ENCODE measurements around the gene SRXN1.

Gene SRXN1

DNA sequence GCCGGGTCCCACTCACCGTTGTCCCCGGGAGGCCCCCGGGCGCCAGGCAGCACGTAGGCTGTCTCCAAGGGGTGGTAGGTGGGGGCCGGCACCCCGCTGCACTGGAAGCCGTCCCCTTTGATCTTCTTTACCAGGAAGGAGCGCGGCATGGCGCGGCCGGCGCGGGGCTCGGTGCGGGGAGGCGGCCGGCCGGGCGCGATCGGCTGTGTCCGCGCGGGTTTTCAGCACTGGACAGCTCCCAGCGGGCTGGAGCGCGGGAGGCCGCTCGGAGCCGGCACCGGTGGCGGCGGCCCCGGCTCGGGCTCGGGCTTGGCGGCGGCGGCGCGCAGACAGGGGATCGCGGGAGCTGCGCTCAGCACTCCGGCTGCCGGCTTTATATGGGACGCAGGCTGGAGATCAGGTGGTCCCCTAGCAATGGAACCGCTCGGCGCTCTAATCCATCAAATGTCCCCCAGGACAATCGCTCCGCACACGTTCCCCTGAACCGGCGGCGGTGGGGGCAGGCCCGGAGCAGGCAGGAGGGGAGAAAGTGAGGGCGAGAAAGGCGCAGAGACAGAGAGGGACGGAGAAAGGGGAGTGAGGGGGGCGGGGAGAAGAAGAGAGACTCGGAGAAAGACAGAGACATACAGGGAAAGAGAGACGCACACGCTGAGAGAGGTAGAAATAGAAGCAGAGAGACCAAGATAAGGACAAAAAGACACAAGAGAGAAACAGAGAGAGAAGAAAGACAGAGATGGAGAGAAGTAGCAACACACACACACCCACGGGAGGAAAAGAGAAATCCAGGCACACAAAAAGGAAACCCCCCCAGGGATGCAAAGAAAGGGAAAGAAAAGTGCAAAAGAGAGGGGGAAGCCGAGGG lies 22.7 kb upstream of the SRXN1 start, which contains the start of gene SCRT2 (continued):
- TF ChIP-seq, protein P1, sequence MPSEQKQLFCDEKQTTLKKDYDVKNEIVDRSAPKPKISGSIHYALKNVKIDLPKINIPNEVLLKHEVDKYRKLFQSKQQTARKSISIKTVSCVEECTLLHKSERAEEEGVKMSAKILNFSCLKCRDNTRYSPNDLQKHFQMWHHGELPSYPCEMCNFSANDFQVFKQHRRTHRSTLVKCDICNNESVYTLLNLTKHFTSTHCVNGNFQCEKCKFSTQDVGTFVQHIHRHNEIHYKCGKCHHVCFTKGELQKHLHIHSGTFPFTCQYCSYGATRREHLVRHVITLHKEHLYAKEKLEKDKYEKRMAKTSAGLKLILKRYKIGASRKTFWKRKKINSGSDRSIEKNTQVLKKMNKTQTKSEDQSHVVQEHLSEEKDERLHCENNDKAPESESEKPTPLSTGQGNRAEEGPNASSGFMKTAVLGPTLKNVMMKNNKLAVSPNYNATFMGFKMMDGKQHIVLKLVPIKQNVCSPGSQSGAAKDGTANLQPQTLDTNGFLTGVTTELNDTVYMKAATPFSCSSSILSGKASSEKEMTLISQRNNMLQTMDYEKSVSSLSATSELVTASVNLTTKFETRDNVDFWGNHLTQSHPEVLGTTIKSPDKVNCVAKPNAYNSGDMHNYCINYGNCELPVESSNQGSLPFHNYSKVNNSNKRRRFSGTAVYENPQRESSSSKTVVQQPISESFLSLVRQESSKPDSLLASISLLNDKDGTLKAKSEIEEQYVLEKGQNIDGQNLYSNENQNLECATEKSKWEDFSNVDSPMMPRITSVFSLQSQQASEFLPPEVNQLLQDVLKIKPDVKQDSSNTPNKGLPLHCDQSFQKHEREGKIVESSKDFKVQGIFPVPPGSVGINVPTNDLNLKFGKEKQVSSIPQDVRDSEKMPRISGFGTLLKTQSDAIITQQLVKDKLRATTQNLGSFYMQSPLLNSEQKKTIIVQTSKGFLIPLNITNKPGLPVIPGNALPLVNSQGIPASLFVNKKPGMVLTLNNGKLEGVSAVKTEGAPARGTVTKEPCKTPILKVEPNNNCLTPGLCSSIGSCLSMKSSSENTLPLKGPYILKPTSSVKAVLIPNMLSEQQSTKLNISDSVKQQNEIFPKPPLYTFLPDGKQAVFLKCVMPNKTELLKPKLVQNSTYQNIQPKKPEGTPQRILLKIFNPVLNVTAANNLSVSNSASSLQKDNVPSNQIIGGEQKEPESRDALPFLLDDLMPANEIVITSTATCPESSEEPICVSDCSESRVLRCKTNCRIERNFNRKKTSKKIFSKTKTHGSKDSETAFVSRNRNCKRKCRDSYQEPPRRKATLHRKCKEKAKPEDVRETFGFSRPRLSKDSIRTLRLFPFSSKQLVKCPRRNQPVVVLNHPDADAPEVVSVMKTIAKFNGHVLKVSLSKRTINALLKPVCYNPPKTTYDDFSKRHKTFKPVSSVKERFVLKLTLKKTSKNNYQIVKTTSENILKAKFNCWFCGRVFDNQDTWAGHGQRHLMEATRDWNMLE (tag by site-specific recombination; conservative IDR thresholded peaks at IDR 0.05; ENCODE audit: low read depth), result no peak
- TF ChIP-seq ZNF391 (tag by site-specific recombination; IDR thresholded peaks at IDR 0.05; ENCODE audit: borderline replicate concordance, low read depth) (no peak), ZNF558 (tag by site-specific recombination; IDR thresholded peaks at IDR 0.05) (no peak), SP2 (tag by site-specific recombination; IDR thresholded peaks at IDR 0.05) (no peak), ZNF274 (IDR thresholded peaks at IDR 0.05; ENCODE audit: low read length) (no peak), ZNF274 (tag by site-specific recombination; IDR thresholded peaks at IDR 0.05; ENCODE audit: borderline replicate concordance) (no peak), ZNF211 (tag by site-specific recombination; IDR thresholded peaks at IDR 0.05; ENCODE audit: low read depth) (no peak), ZNF843 (tag by site-specific recombination; IDR thresholded peaks at IDR 0.05) (no peak), ZNF37A (tag by site-specific recombination; IDR thresholded peaks at IDR 0.05) (no peak), ZNF146 (tag by site-specific recombination; IDR thresholded peaks at IDR 0.05) (no peak), ZNF114 (tag by site-specific recombination; IDR thresholded peaks at IDR 0.05) (no peak), ZSCAN30 (tag by site-specific recombination; IDR thresholded peaks at IDR 0.05) (peak; percentile 85), ZNF629 (tag by site-specific recombination; IDR thresholded peaks at IDR 0.05) (no peak), ZBTB7A (tag by site-specific recombination; IDR thresholded peaks at IDR 0.05; ENCODE audit: low read depth) (peak; percentile 49; the same call in 1 of the 2 replicates), ZSCAN16 (tag by site-specific recombination; IDR thresholded peaks at IDR 0.05) (no peak), ZNF830 (tag by site-specific recombination; IDR thresholded peaks at IDR 0.05; ENCODE audit: low read depth) (no peak), ZNF624 (tag by site-specific recombination; IDR thresholded peaks at IDR 0.05) (no peak), ZBTB48 (tag by site-specific recombination; IDR thresholded peaks at IDR 0.05) (peak; percentile 44; the same call in 1 of the 2 replicates), ZIC2 (tag by site-specific recombination; IDR thresholded peaks at IDR 0.05) (peak; percentile 87)
- TF ChIP-seq, protein P2, sequence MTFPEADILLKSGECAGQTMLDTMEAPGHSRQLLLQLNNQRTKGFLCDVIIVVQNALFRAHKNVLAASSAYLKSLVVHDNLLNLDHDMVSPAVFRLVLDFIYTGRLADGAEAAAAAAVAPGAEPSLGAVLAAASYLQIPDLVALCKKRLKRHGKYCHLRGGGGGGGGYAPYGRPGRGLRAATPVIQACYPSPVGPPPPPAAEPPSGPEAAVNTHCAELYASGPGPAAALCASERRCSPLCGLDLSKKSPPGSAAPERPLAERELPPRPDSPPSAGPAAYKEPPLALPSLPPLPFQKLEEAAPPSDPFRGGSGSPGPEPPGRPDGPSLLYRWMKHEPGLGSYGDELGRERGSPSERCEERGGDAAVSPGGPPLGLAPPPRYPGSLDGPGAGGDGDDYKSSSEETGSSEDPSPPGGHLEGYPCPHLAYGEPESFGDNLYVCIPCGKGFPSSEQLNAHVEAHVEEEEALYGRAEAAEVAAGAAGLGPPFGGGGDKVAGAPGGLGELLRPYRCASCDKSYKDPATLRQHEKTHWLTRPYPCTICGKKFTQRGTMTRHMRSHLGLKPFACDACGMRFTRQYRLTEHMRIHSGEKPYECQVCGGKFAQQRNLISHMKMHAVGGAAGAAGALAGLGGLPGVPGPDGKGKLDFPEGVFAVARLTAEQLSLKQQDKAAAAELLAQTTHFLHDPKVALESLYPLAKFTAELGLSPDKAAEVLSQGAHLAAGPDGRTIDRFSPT (tag by site-specific recombination; IDR thresholded peaks at IDR 0.05), result no peak
- TF ChIP-seq, protein P3, sequence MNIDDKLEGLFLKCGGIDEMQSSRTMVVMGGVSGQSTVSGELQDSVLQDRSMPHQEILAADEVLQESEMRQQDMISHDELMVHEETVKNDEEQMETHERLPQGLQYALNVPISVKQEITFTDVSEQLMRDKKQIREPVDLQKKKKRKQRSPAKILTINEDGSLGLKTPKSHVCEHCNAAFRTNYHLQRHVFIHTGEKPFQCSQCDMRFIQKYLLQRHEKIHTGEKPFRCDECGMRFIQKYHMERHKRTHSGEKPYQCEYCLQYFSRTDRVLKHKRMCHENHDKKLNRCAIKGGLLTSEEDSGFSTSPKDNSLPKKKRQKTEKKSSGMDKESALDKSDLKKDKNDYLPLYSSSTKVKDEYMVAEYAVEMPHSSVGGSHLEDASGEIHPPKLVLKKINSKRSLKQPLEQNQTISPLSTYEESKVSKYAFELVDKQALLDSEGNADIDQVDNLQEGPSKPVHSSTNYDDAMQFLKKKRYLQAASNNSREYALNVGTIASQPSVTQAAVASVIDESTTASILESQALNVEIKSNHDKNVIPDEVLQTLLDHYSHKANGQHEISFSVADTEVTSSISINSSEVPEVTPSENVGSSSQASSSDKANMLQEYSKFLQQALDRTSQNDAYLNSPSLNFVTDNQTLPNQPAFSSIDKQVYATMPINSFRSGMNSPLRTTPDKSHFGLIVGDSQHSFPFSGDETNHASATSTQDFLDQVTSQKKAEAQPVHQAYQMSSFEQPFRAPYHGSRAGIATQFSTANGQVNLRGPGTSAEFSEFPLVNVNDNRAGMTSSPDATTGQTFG (tag by site-specific recombination; IDR thresholded peaks at IDR 0.05; ENCODE audit: borderline replicate concordance), result no peak
- TF ChIP-seq, protein P4, sequence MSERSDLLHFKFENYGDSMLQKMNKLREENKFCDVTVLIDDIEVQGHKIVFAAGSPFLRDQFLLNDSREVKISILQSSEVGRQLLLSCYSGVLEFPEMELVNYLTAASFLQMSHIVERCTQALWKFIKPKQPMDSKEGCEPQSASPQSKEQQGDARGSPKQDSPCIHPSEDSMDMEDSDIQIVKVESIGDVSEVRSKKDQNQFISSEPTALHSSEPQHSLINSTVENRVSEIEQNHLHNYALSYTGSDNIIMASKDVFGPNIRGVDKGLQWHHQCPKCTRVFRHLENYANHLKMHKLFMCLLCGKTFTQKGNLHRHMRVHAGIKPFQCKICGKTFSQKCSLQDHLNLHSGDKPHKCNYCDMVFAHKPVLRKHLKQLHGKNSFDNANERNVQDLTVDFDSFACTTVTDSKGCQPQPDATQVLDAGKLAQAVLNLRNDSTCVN (tag by site-specific recombination; optimal IDR thresholded peaks at IDR 0.05), result peak; percentile 74
- TF ChIP-seq, protein P5, sequence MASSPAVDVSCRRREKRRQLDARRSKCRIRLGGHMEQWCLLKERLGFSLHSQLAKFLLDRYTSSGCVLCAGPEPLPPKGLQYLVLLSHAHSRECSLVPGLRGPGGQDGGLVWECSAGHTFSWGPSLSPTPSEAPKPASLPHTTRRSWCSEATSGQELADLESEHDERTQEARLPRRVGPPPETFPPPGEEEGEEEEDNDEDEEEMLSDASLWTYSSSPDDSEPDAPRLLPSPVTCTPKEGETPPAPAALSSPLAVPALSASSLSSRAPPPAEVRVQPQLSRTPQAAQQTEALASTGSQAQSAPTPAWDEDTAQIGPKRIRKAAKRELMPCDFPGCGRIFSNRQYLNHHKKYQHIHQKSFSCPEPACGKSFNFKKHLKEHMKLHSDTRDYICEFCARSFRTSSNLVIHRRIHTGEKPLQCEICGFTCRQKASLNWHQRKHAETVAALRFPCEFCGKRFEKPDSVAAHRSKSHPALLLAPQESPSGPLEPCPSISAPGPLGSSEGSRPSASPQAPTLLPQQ (tag by site-specific recombination; IDR thresholded peaks at IDR 0.05), result no peak
- TF ChIP-seq, protein P6, sequence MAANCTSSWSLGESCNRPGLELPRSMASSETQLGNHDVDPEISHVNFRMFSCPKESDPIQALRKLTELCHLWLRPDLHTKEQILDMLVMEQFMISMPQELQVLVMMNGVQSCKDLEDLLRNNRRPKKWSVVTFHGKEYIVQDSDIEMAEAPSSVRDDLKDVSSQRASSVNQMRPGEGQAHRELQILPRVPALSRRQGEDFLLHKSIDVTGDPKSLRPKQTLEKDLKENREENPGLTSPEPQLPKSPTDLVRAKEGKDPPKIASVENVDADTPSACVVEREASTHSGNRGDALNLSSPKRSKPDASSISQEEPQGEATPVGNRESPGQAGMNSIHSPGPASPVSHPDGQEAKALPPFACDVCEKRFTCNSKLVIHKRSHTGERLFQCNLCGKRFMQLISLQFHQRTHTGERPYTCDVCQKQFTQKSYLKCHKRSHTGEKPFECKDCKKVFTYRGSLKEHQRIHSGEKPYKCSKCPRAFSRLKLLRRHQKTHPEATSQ (tag by site-specific recombination; IDR thresholded peaks at IDR 0.05), result no peak

All from HEK293 (cell line).